IMR-90 (cell line): ENCODE measurements around the gene NUDT1. TPM values are rescaled to one million over a fixed set of nuclear protein-coding genes. Genes with fewer than 3 reads are reported as not detected.

Source experiments
- ATAC-seq: fragments of 200-7000 bp; cut with Tn5 transposase; 2 replicates; pipeline ENCODE4 v1.9.1; 2020; ENCODE audit warnings: low read depth, mild to moderate bottlenecking, moderate library complexity
- BruUV-seq: library from RNA; stranded (reverse); fragments of 400-500 nt; replicated peaks from 2 replicates; lab custom pipeline; 2021; lab: Mats Ljungman, UMichigan
- CTCF ChIA-PET: fragments of 300-600 bp; formaldehyde crosslinking; extraction: SDS; loops from one replicate; lab custom pipeline; 2021; ENCODE audit warnings: antibody characterized with exemption; lab: Yijun Ruan, JAX
- POLR2A ChIA-PET: fragments of 300-600 bp; sonication (Branson Sonifier 250); formaldehyde crosslinking; loops from one replicate; lab custom pipeline; 2022; ENCODE audit warnings: antibody characterized with exemption; ENCODE audit not compliant: unreplicated experiment; lab: Charles Lee
- DNase-seq: peaks from one replicate; pipeline ENCODE4 v3.0.0; 2013
- H2AFZ ChIP-seq: replicated peaks from 2 replicates; pipeline ENCODE3; 2013; ENCODE audit warnings: low read length, mild to moderate bottlenecking; ENCODE audit not compliant: poor library complexity
- H2AK5ac ChIP-seq: 2 replicates; pipeline ENCODE4 v1.6.1; 2013; ENCODE audit warnings: low read depth, low read length, inconsistent platforms
- H2AK9ac ChIP-seq: replicated peaks from 2 replicates; pipeline ENCODE3; 2013; ENCODE audit warnings: mild to moderate bottlenecking, low read depth, low read length, moderate library complexity; ENCODE audit not compliant: poor library complexity
- H2BK120ac ChIP-seq: 2 replicates; pipeline ENCODE4 v1.6.1; 2013; ENCODE audit warnings: low read depth, low read length, inconsistent platforms
- H2BK15ac ChIP-seq: 3 replicates; pipeline ENCODE4 v1.6.1; 2013; ENCODE audit warnings: low read depth, low read length, inconsistent platforms
- H2BK20ac ChIP-seq: 2 replicates; pipeline ENCODE4 v1.6.1; 2013; ENCODE audit warnings: low read depth, mild to moderate bottlenecking, inconsistent platforms, low read length, moderate library complexity
- H2BK5ac ChIP-seq: 2 replicates; pipeline ENCODE4 v1.6.1; 2013; ENCODE audit warnings: mild to moderate bottlenecking, low read depth, low read length, inconsistent platforms; ENCODE audit not compliant: poor library complexity, severe bottlenecking
- H3K14ac ChIP-seq: replicated peaks from 2 replicates; pipeline ENCODE4 v1.6.1; 2013; ENCODE audit warnings: low read depth, low read length, inconsistent platforms
- H3K18ac ChIP-seq: 2 replicates; pipeline ENCODE4 v1.6.1; 2013; ENCODE audit warnings: low read depth, low read length, control low read depth
- H3K23ac ChIP-seq: 2 replicates; pipeline ENCODE4 v1.6.1; 2013; ENCODE audit warnings: low read depth, low read length, inconsistent platforms
- H3K27ac ChIP-seq: 2 replicates; pipeline ENCODE4 v1.5.1; 2013; ENCODE audit warnings: mild to moderate bottlenecking, control low read depth, low read length; ENCODE audit not compliant: insufficient read depth
- H3K27me3 ChIP-seq: 2 replicates; pipeline ENCODE4 v1.6.1; 2013; ENCODE audit warnings: low read length; ENCODE audit not compliant: control insufficient read depth, insufficient read depth
- H3K36me3 ChIP-seq: 2 replicates; pipeline ENCODE4 v1.6.1; 2013; ENCODE audit warnings: low read length, mixed read lengths; ENCODE audit not compliant: control insufficient read depth, insufficient read depth
- H3K4ac ChIP-seq: 2 replicates; pipeline ENCODE4 v1.6.1; 2013; ENCODE audit warnings: low read depth, low read length, inconsistent platforms
- H3K4me1 ChIP-seq: 2 replicates; pipeline ENCODE4 v1.6.1; 2013; ENCODE audit warnings: low read length, mixed read lengths; ENCODE audit not compliant: control insufficient read depth, insufficient read depth
- H3K4me2 ChIP-seq: 2 replicates; pipeline ENCODE4 v1.6.1; 2013; ENCODE audit warnings: low read depth, mild to moderate bottlenecking, control low read depth, low read length, moderate library complexity
- H3K4me3 ChIP-seq: 2 replicates; pipeline ENCODE4 v1.5.1; 2013; ENCODE audit warnings: low read depth, mild to moderate bottlenecking, control low read depth, low read length, moderate library complexity; ENCODE audit not compliant: insufficient read depth
- H3K56ac ChIP-seq: 2 replicates; pipeline ENCODE4 v1.6.1; 2013; ENCODE audit warnings: low read length, inconsistent platforms; ENCODE audit not compliant: insufficient read depth; ENCODE audit errors: extremely low read depth
- H3K79me1 ChIP-seq, 2 experiments: 2 replicates each; pipeline ENCODE4 v1.6.1; 2013; ENCODE audit warnings: low read length in 2 of 2, inconsistent platforms in 1 of 2, low read depth in 1 of 2
- H3K9ac ChIP-seq: 2 replicates; pipeline ENCODE4 v1.6.1; 2013; ENCODE audit warnings: low read depth, low read length, control low read depth
- H3K9me1 ChIP-seq: 2 replicates; pipeline ENCODE4 v1.6.1; 2013; ENCODE audit warnings: low read length, inconsistent platforms; ENCODE audit not compliant: insufficient read depth
- H3K9me3 ChIP-seq: 2 replicates; pipeline ENCODE4 v1.6.1; 2013; ENCODE audit warnings: low read length; ENCODE audit not compliant: control insufficient read depth, insufficient read depth
- H4K20me1 ChIP-seq: 2 replicates; pipeline ENCODE4 v1.6.1; 2013; ENCODE audit warnings: low read length, inconsistent platforms; ENCODE audit not compliant: insufficient read depth
- H4K5ac ChIP-seq: 2 replicates; pipeline ENCODE4 v1.6.1; 2013; ENCODE audit warnings: mild to moderate bottlenecking, low read depth, low read length, control low read depth
- H4K8ac ChIP-seq, 2 experiments: 2 replicates each; pipeline ENCODE4 v1.6.1; 2013; ENCODE audit warnings: low read depth in 2 of 2, low read length in 2 of 2, control low read depth in 1 of 2, inconsistent platforms in 1 of 2
- H4K91ac ChIP-seq: 2 replicates; pipeline ENCODE4 v1.6.1; 2013; ENCODE audit warnings: low read depth, low read length, inconsistent platforms; ENCODE audit not compliant: insufficient read depth
- BHLHE40 ChIP-seq: fragments of 150-350 bp; IDR thresholded peaks from 2 replicates; pipeline ENCODE4 v1.6.1; 2016; ENCODE audit warnings: mild to moderate bottlenecking, low read depth, low read length
- CEBPB ChIP-seq: IDR thresholded peaks from 2 replicates; pipeline ENCODE4 v1.6.1; 2012; ENCODE audit warnings: low read depth, low read length, improper control_type of control experiment
- CHD1 ChIP-seq: IDR thresholded peaks from 2 replicates; pipeline ENCODE4 v1.6.1; 2012; ENCODE audit warnings: low read depth, low read length, improper control_type of control experiment
- CTCF ChIP-seq: conservative IDR thresholded peaks from 2 replicates; pipeline ENCODE4 v1.5.1; 2012; ENCODE audit warnings: mild to moderate bottlenecking, low read depth, low read length, improper control_type of control experiment
- ELK1 ChIP-seq: fragments of 150-350 bp; IDR thresholded peaks from 2 replicates; pipeline ENCODE4 v1.6.1; 2016; ENCODE audit warnings: low read depth, mild to moderate bottlenecking, low read length, moderate library complexity, borderline replicate concordance
- FOS ChIP-seq: fragments of 150-350 bp; IDR thresholded peaks from 2 replicates; pipeline ENCODE4 v1.6.1; 2016; ENCODE audit warnings: low read depth, low read length
- MAFK ChIP-seq: IDR thresholded peaks from 2 replicates; pipeline ENCODE4 v1.6.1; 2012; ENCODE audit warnings: low read depth, low read length, improper control_type of control experiment
- POLR2A ChIP-seq: IDR thresholded peaks from 2 replicates; pipeline ENCODE4 v1.6.1; 2012; ENCODE audit warnings: mild to moderate bottlenecking, low read depth, low read length
- RAD21 ChIP-seq: IDR thresholded peaks from 2 replicates; pipeline ENCODE4 v1.6.1; 2012; ENCODE audit warnings: low read length, improper control_type of control experiment
- RFX5 ChIP-seq: IDR thresholded peaks from 2 replicates; pipeline ENCODE4 v1.8.0; 2012; ENCODE audit warnings: low read depth, mild to moderate bottlenecking, low read length, moderate library complexity
- SMC3 ChIP-seq: fragments of 150-350 bp; IDR thresholded peaks from 2 replicates; pipeline ENCODE4 v1.6.1; 2016; ENCODE audit warnings: low read depth, mild to moderate bottlenecking, antibody characterized with exemption, low read length, moderate library complexity
- WGBS, 2 experiments: methylation state at CpG; one replicate each; pipeline versions ENCODE4 v1.1.5 to v1.1.7; 2013; ENCODE audit warnings: missing lambda C conversion rate in 2 of 2; ENCODE audit not compliant: insufficient read length in 1 of 2; ENCODE audit errors: extremely low coverage in 2 of 2; 5-methylcytosine and 5-hydroxymethylcytosine counted together
- dilution Hi-C: fragments of 300-500 bp; cut with HindIII; formaldehyde crosslinking; loops from one replicate; pipeline ENCODE4 v1.14.3; 2018; ENCODE audit warnings: low sequenced_read_pairs; ENCODE audit not compliant: unreplicated experiment
- in situ Hi-C: fragments of 300-500 bp; cut with MboI; formaldehyde crosslinking; loops from 3 replicates; pipeline ENCODE4 v1.14.3; 2019; ENCODE audit warnings: low sequenced_read_pairs, inconsistent platforms, mixed read lengths
- intact Hi-C: fragments of 100-400 bp; cut with micrococcal nuclease; formaldehyde crosslinking; loops from 2 replicates; pipeline ENCODE4 v1.10.0; 2022
- polyA plus RNA-seq, 3 experiments: library from polyadenylated mRNA; depleted of rRNA; stranded (reverse); fragments of >200 nt; gene quantifications; 2 replicates each; pipeline ENCODE4 v1.2.3, GENCODE V29; 2012; ENCODE audit warnings: low replicate concordance in 1 of 3
- total RNA-seq: library from RNA; depleted of rRNA; stranded (reverse); fragments of >200 nt; gene quantifications from 2 replicates; pipeline ENCODE4 v1.2.3, GENCODE V29; 2012

Gene NUDT1
- total and polyA plus RNA-seq, 2 of the 4 experiments (the other 2 are of a cell fraction), result 33.4 to 49.1 TPM

- Histone ChIP-seq H3K4ac (peak overlapping the region; percentile 67), H2BK5ac (no peak overlapping the region), H3K56ac (no peak overlapping the region; the same call in 1 of the 2 replicates), H3K4me1 (peaks cover 7% of the 10 kb centered on the region), H4K20me1 (peaks cover 7% of the 10 kb centered on the region; the same call in 1 of the 2 replicates), H3K9ac (no peak overlapping the region), H4K5ac (no peak overlapping the region), H3K27ac (no peak overlapping the region), H3K14ac (no peak overlapping the region), H2AFZ (peak overlapping the region; percentile 95), H3K18ac (no peak overlapping the region), H4K8ac (peak overlapping the region in 1 of 2 experiments; percentile 52; a peak in 1 of 4 replicates), H3K4me3 (no peak overlapping the region), H3K79me1 (peaks cover 26 to 56% of the 10 kb centered on the region in 2 experiments), H3K27me3 (no peaks in the 10 kb centered on the region), H2BK15ac (no peak overlapping the region), H3K9me3 (no peaks in the 10 kb centered on the region), H2BK120ac (no peak overlapping the region), H2AK9ac (no peak overlapping the region), H3K9me1 (peaks cover 23% of the 10 kb centered on the region), H2BK20ac (no peak overlapping the region), H3K36me3 (peaks cover 6% of the 10 kb centered on the region; the same call in 1 of the 2 replicates), H4K91ac (no peak overlapping the region), H3K4me2 (no peak overlapping the region), H2AK5ac (peak overlapping the region; percentile 65), H3K23ac (no peak overlapping the region)
- no peak for TF ChIP-seq RAD21
- no peak for TF ChIP-seq BHLHE40
- TF ChIP-seq RFX5, result no peak
- no peak for TF ChIP-seq ELK1
- TF ChIP-seq CTCF, result no peak
- TF ChIP-seq CHD1, result no peak
- no peak for TF ChIP-seq SMC3
- no peak for TF ChIP-seq FOS
- TF ChIP-seq POLR2A, result no peak
- no peak for TF ChIP-seq CEBPB
- TF ChIP-seq MAFK, result no peak
- in situ Hi-C loops, result no loop called here
- ATAC-seq, result no peak
- ChIA-PET CTCF (no interaction called here), POLR2A (no interaction called here)
- no TSS peak for BruUV-seq
- WGBS, 2 experiments, result 84% methylated on average over 4 of the region's 12 CpGs; no CpG with 5 or more reads in 1 of the 2 experiments
- dilution Hi-C loops, result no loop called here
- intact Hi-C loops, result no loop called here
- DNase-seq, result no peak
These were observed 1.4 kb downstream of the NUDT1 start for GRCh38 chr7:2243458-2243857.
